ENCODE measurements around the gene RFX8.
"Not testable (repeated sequence)": the region's sequence is repeated elsewhere in the genome, so short reads cannot be mapped to it uniquely, and the experiment has no call there.

Gene RFX8

GRCh38 chr2:101355401-101356054 is 119.4 kb downstream of the RFX8 start:
- no peak overlapping the region for H3K4me3 ChIP-seq (ENCODE audit: low read depth, low read length)

- no peak overlapping the region for H3K4me3 ChIP-seq (ENCODE audit: low read depth, low read length)
These were observed 120.2 kb downstream of the RFX8 start for GRCh38 chr2:101354420-101355311.

GRCh38 chr2:101352631-101353030 is 122.3 kb downstream of the RFX8 start:
- H3K4me3 ChIP-seq (ENCODE audit: low read depth, low read length) = not testable (repeated sequence)

GRCh38 chr2:101351207-101351606 is 123.7 kb downstream of the RFX8 start:
- H3K4me3 ChIP-seq (ENCODE audit: low read depth, low read length) = no peak overlapping the region

GRCh38 chr2:101349893-101350662 is 124.8 kb downstream of the RFX8 start:
- no peak overlapping the region for H3K4me3 ChIP-seq (ENCODE audit: low read depth, low read length)

GRCh38 chr2:101348883-101349282 is 126.0 kb downstream of the RFX8 start:
- H3K4me3 ChIP-seq (ENCODE audit: low read depth, low read length) = no peak overlapping the region

Measured in iPS-11a (cell line).